Adipocyte (in vitro differentiated cells): ENCODE measurements around the gene PMP22.
A peak's percentile ranks its signal among the peaks of the same experiment; 100 is the strongest.

Experiments
- DNase-seq: peaks from one replicate; pipeline ENCODE4 v3.0.0-alpha.2; 2015; ENCODE audit warnings: low read depth
- H3K27me3 ChIP-seq: replicated peaks from 2 replicates; pipeline ENCODE4 v1.7.0; 2013; ENCODE audit warnings: mild to moderate bottlenecking, low read length, moderate library complexity; ENCODE audit not compliant: control insufficient read depth, insufficient read depth
- H3K36me3 ChIP-seq: 2 replicates; pipeline ENCODE4 v1.7.0; 2013; ENCODE audit warnings: low read length, mild to moderate bottlenecking, moderate library complexity; ENCODE audit not compliant: control insufficient read depth, insufficient read depth, severe bottlenecking
- H3K4me1 ChIP-seq: 2 replicates; pipeline ENCODE4 v1.7.0; 2013; ENCODE audit warnings: mild to moderate bottlenecking, low read length, moderate library complexity; ENCODE audit not compliant: control insufficient read depth, insufficient read depth
- H3K4me3 ChIP-seq: 2 replicates; pipeline ENCODE4 v1.7.0; 2013; ENCODE audit warnings: mild to moderate bottlenecking, low read length, moderate library complexity
- H3K9ac ChIP-seq: 2 replicates; pipeline ENCODE4 v1.7.0; 2013; ENCODE audit warnings: mild to moderate bottlenecking, low read length, moderate library complexity
- H3K9me3 ChIP-seq: 2 replicates; pipeline ENCODE4 v1.7.0; 2013; ENCODE audit warnings: mild to moderate bottlenecking, low read length, moderate library complexity; ENCODE audit not compliant: control insufficient read depth

The PMP22 gene

DNA sequence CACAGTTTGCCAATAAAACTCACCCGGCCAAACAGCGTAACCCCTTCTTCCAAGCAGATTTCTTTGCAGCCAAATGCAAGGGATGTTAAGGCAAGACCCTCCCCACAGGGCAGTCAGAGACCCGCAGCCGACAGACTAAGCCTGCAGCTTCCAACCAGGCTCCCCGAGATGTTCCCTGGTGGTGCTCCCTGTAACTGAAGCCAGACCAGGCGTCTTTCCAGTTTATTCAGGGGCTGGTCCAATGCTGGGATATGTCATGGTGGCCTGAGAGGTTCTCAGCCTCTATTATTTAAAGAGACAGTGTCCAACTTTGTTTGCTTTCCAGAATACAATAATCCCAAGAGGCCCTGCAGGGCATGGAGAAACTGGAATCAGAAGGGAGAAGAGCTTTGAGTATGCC is at the start of gene PMP22:
TSS of gene PMP22 (minus strand) at position 196 of the 400 bp plus-strand sequence. CDS start 4,599 bp downstream, outside the sequence.
- H3K4me1 ChIP-seq: peaks cover 33% of the 10 kb centered on the region
- H3K9ac ChIP-seq: peak within 1 kb of the TSS; percentile 95
- no peaks in the 10 kb centered on the region for H3K9me3 ChIP-seq
- no peak for DNase-seq
- H3K27me3 ChIP-seq: no peaks in the 10 kb centered on the region
- no peaks in the 10 kb centered on the region for H3K36me3 ChIP-seq
- peak within 1 kb of the TSS; percentile 91 for H3K4me3 ChIP-seq

GRCh38 chr17:15311996-15312395 is 46.9 kb upstream of the PMP22 start:
- peaks cover 7% of the 10 kb centered on the region for H3K9me3 ChIP-seq
- H3K36me3 ChIP-seq: no peaks in the 10 kb centered on the region
- no peak overlapping the region for H3K9ac ChIP-seq
- no peak overlapping the region for H3K4me3 ChIP-seq
- peaks cover 8% of the 10 kb centered on the region for H3K4me1 ChIP-seq
- H3K27me3 ChIP-seq: no peaks in the 10 kb centered on the region
- no peak for DNase-seq

DNA sequence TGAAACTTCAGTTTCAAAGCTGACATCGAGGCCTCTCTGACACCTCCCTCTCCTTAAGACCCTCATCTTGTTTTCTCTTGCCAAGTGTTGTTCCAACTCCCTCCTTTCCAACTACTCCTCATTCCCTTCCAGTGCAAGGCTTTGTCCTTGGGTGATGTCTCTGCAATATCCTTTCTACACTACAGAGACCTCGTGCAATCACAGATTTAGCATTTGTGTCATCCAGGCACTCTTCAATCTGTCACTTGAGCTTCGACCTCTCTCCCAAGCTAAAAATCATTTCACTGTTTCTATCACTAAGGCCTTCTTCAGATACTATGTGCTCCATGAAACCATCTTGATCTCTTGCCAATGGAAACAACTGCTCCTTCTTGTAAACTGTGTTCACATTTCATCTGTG is 44.7 kb upstream of the PMP22 start:
- Histone ChIP-seq H3K36me3 (no peaks in the 10 kb centered on the region), H3K9ac (no peak overlapping the region), H3K4me1 (peaks cover 22% of the 10 kb centered on the region), H3K4me3 (no peak overlapping the region), H3K27me3 (no peaks in the 10 kb centered on the region), H3K9me3 (peaks cover 7% of the 10 kb centered on the region)
- DNase-seq: no peak

GRCh38 chr17:15309236-15309635 is 44.1 kb upstream of the PMP22 start:
- no peaks in the 10 kb centered on the region for H3K36me3 ChIP-seq
- peaks cover 7% of the 10 kb centered on the region for H3K9me3 ChIP-seq
- H3K27me3 ChIP-seq: no peaks in the 10 kb centered on the region
- DNase-seq: no peak
- H3K4me1 ChIP-seq: peaks cover 22% of the 10 kb centered on the region
- no peak overlapping the region for H3K9ac ChIP-seq
- H3K4me3 ChIP-seq: no peak overlapping the region

DNA sequence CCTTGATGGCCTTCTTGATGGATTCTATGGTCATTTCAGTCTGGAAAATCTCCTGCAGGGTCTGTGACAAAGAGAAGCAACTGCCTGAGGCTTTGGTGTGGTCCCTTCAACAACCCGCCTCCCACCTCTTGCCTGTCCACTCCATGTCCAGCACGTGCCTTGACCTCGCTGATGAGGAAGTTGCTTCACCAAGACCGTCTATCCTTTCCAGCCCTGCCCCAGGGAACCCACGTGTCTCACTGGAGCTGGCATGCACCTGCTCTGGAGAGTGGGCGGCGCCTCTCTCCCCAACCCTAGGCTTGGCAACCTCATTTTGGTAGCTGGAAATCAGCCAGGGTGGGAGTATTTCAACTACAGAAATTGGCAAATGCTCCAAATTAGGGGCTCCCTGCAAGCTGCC is 43.6 kb upstream of the PMP22 start:
- H3K36me3 ChIP-seq: no peaks in the 10 kb centered on the region

DNA sequence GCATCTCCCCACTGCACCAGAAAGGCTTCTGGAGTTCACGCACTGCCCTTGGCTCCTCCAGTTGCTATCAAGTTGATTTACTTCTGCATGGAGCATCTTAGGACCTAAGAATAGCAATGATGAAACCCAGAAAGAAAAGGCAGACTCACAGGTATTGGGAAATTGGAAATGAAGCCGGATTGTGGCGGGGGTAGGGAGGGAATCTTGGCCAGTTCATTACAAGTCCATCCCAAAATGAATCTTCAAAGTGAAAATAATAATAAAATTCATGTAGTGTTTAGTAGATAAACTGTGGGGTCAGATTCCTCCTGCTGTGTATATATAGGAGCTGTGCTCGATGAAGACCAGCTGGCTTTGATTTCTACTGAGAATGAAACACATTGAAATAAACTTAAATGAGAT is 42.6 kb upstream of the PMP22 start:
- Histone ChIP-seq H3K9me3 (peaks cover 7% of the 10 kb centered on the region), H3K9ac (no peak overlapping the region), H3K36me3 (no peaks in the 10 kb centered on the region), H3K4me1 (peaks cover 22% of the 10 kb centered on the region), H3K4me3 (no peak overlapping the region), H3K27me3 (no peaks in the 10 kb centered on the region)
- peak; percentile 13 for DNase-seq

More for the DNA sequence above, 43.6 kb upstream of the PMP22 start:
- peaks cover 22% of the 10 kb centered on the region for H3K4me1 ChIP-seq
- H3K27me3 ChIP-seq: no peaks in the 10 kb centered on the region
- DNase-seq: no peak
- no peak overlapping the region for H3K9ac ChIP-seq
- peaks cover 7% of the 10 kb centered on the region for H3K9me3 ChIP-seq
- H3K4me3 ChIP-seq: no peak overlapping the region

- Histone ChIP-seq H3K9me3 (no peaks in the 10 kb centered on the region), H3K4me3 (no peak overlapping the region), H3K9ac (no peak overlapping the region), H3K36me3 (no peaks in the 10 kb centered on the region), H3K27me3 (no peaks in the 10 kb centered on the region), H3K4me1 (peaks cover 22% of the 10 kb centered on the region)
- DNase-seq: no peak
These were observed 38.7 kb upstream of the PMP22 start for GRCh38 chr17:15303851-15304250.

- H3K36me3 ChIP-seq: no peaks in the 10 kb centered on the region
- no peaks in the 10 kb centered on the region for H3K27me3 ChIP-seq
- no peak overlapping the region for H3K4me3 ChIP-seq
- DNase-seq: no peak
- no peaks in the 10 kb centered on the region for H3K9me3 ChIP-seq
- peaks cover 27% of the 10 kb centered on the region for H3K4me1 ChIP-seq
- no peak overlapping the region for H3K9ac ChIP-seq
These were observed 38.1 kb upstream of the PMP22 start for GRCh38 chr17:15303268-15303667.

DNA sequence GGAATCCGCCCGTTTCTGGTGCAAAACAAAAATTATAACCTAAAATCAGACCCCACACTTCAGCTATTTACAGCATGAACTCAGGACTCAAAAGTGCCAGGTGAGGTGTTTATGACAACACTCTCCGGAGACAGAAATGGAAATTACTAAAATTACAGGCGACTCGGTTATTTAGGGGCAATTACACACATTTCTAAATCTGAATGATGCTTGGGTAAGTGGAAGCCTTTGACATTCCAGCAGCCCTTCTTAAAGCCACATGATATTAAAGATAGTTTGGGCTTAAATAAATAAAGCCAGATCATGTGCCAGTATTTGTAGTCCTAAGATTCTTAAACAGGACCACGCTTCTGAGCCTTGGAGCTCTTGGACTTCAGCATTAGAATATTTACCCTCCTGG is 36.7 kb upstream of the PMP22 start:
- no peaks in the 10 kb centered on the region for H3K36me3 ChIP-seq
- no peak overlapping the region for H3K4me3 ChIP-seq
- DNase-seq: no peak
- peaks cover 22% of the 10 kb centered on the region for H3K4me1 ChIP-seq
- no peaks in the 10 kb centered on the region for H3K27me3 ChIP-seq
- H3K9me3 ChIP-seq: no peaks in the 10 kb centered on the region
- H3K9ac ChIP-seq: no peak overlapping the region

- Histone ChIP-seq H3K27me3 (no peaks in the 10 kb centered on the region), H3K4me1 (peaks cover 10% of the 10 kb centered on the region), H3K36me3 (no peaks in the 10 kb centered on the region), H3K9me3 (no peaks in the 10 kb centered on the region), H3K4me3 (no peak overlapping the region), H3K9ac (no peak overlapping the region)
- no peak for DNase-seq
These were observed 33.0 kb upstream of the PMP22 start for GRCh38 chr17:15298176-15298575.

DNA sequence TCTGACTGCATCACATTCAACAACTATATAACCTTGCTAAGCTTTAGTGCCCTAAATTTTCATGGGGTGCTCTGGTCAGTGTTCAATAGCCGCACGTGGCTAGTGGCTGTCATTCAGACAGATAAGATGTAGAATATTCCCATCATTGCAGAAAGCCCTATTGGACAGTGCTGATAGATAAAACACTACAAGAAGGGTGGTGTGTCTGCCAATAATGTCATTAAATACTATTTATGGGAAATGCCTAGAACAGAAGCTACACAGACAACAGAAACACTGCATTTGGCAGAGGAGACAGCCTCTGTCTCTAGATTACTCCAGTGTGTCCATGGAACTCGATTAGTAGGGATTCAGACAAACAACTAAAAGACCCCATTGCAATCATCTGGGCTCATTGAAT is 28.4 kb upstream of the PMP22 start:
- peaks cover 21% of the 10 kb centered on the region for H3K4me1 ChIP-seq

GRCh38 chr17:15291674-15292361 is 26.7 kb upstream of the PMP22 start:
- DNase-seq: no peak
- Histone ChIP-seq H3K9me3 (no peaks in the 10 kb centered on the region), H3K4me3 (no peak overlapping the region), H3K36me3 (no peaks in the 10 kb centered on the region), H3K9ac (no peak overlapping the region), H3K27me3 (no peaks in the 10 kb centered on the region), H3K4me1 (peaks cover 25% of the 10 kb centered on the region)

More for the DNA sequence above, 28.4 kb upstream of the PMP22 start:
- no peak overlapping the region for H3K9ac ChIP-seq
- H3K36me3 ChIP-seq: no peaks in the 10 kb centered on the region
- DNase-seq: no peak
- H3K9me3 ChIP-seq: no peaks in the 10 kb centered on the region
- no peak overlapping the region for H3K4me3 ChIP-seq
- H3K27me3 ChIP-seq: no peaks in the 10 kb centered on the region
